C4-2B (cell line): Measurements from ENCODE around the gene USF1.
"Not testable (repeated sequence)": the region's sequence is repeated elsewhere in the genome, so short reads cannot be mapped to it uniquely, and the experiment has no call there.

Source experiments
- CTCF ChIP-seq: fragments of 450-650 bp; conservative IDR thresholded peaks from 2 replicates; pipeline ENCODE4 v1.5.1; 2017; ENCODE audit warnings: mild to moderate bottlenecking
- ZFX ChIP-seq: fragments of 450-650 bp; IDR thresholded peaks from 2 replicates; pipeline ENCODE4 v1.6.1; 2017

GRCh38 chr1:160992036-160992435 lies 53.7 kb downstream of the USF1 start:
- TF ChIP-seq CTCF, ZFX: not testable (repeated sequence)
